Amygdala (tissue), 56 donors: ENCODE data around the gene ACE.

Source experiments
- DNase-seq, 56 donors: peaks; one replicate each; lab custom pipeline; 2025; lab: John Stamatoyannopoulos, UW

ACE gene

GRCh38 chr17:63489291-63489690 lies 12.4 kb downstream of the ACE start:
- no peak for DNase-seq

- no peak for DNase-seq
Observed at GRCh38 chr17:63490329-63490728, 13.5 kb downstream of the ACE start.

DNA sequence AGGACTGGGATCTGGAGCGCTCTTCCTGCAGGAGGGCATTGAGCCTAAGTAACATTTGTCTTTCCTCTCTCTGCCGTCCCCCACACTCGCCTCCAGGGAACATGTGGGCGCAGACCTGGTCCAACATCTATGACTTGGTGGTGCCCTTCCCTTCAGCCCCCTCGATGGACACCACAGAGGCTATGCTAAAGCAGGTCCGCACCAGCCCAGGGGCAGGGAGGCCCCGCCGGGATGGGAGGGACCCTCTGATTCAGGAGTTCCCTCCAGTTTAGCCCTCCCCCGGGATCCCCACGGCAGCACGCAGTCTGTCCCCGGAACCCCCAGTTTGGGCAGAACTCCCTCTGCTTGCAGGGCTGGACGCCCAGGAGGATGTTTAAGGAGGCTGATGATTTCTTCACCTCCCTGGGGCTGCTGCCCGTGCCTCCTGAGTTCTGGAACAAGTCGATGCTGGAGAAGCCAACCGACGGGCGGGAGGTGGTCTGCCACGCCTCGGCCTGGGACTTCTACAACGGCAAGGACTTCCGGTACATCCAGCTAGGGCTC lies 14.1 kb downstream of the ACE start:
- no peak for DNase-seq

DNA sequence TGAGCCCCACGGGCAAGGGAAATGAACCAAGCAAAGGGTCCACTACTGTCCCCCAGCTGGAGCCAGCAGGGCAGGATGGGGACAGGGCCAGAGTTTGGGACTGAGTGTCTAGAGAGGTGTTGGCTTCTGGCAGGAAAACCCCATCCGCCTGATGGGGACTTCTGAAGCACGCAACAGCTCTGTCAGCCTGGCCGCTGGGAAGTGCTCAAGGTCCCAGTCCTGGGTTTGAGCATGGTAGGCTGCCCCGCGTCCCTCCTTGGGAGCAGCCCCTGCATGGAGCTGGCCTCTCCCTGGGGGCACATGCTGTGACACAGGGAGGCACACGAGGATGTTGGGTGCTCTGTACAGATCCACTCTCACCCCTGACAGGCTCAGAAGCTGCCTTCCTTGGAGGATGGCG lies 14.6 kb downstream of the ACE start:
- DNase-seq, result no peak

DNA sequence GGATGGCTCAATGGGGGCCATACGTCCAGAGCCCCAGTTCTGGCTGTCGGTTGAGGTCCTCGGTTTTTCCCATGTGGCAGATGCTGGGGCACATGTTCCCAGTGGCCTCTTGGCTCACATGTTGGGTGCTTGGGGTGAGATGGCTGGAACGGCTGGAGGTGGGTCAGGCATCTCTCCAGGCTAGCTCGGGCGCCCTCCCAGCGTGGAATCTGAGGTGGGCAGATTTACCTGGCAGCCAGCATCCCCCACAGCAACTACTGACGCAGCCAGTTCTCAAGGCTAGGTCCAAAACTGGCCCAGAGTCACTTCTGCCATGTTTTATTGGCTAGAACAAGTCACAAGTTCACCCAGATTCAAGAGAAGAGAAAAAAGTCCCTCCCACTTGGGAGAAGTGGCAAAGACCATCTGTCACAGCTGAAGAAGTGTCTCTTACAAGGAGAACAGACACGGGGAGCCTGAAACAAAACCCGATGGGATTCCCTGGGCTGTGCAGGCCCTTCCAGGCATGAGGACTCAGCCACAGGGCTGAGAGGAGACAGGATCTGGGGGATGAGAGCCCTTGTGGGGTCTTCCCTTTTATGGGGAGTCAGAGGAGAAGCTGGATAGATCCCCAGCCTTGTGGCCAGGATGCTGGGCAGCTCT lies 15.2 kb downstream of the ACE start:
- DNase-seq, result no peak

DNA sequence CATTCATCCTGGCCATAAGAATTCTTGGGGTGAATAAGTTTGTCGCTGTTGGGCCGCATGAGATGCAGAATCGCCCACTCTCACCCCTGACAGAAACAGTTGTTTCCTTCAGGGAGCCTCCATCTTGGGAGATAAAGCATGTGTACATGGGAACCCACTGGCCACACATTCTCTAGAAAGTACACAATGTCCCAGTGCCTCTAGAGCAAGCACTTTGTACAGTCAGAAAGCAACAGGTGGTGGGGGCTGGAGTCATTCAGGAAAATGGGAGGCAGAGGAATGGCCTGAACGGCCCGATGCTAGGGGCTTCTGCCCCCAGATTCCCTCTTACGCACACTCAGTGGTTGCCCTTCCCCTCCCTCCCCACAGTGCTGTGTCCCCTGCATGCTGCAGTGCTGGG lies 16.1 kb downstream of the ACE start:
- no peak for DNase-seq

DNA sequence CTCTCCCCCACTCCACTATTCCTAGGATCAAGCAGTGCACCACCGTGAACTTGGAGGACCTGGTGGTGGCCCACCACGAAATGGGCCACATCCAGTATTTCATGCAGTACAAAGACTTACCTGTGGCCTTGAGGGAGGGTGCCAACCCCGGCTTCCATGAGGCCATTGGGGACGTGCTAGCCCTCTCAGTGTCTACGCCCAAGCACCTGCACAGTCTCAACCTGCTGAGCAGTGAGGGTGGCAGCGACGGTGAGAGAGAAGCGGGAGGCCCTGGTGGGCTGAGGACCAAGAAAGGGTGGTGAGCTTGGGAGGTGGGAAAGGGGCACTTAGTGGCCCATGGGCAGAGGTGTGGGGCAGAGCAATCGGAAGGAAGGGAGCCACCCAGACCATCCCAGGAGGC lies 16.6 kb downstream of the ACE start:
- DNase-seq, result no peak

DNA sequence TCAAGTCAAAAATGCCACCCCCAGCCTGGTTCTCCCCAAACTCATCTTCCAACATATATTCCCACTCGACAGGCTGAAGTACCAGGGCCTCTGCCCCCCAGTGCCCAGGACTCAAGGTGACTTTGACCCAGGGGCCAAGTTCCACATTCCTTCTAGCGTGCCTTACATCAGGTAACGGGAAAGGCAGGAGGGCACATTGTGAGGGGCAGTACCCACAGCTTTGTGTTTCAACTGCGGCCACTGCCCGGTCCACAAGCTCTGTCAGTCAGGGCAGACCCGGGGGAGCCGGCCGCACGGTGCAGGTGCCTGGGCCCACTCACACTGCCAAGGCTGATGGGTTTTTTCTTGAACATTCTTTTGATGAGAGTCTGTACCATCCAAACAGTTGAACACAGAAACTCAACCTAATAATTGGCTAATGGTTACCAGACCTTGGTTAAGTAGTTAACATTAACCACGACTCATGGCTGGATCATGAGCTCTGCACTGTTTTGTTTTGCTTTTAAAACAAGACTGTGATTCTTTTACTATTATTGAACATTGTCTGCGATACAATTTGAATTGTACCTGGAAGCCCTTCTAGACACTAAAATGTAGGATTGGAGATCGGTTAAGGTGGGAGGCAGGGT lies 17.6 kb downstream of the ACE start:
- DNase-seq, result no peak

- DNase-seq, result no peak
Observed at GRCh38 chr17:63495491-63495890, 18.6 kb downstream of the ACE start.

- DNase-seq, result no peak
Observed at GRCh38 chr17:63496177-63496576, 19.3 kb downstream of the ACE start.

GRCh38 chr17:63496663-63497400 lies 20.0 kb downstream of the ACE start:
- no peak for DNase-seq

GRCh38 chr17:63497708-63498483 lies 21.0 kb downstream of the ACE start:
- no peak for DNase-seq

DNA sequence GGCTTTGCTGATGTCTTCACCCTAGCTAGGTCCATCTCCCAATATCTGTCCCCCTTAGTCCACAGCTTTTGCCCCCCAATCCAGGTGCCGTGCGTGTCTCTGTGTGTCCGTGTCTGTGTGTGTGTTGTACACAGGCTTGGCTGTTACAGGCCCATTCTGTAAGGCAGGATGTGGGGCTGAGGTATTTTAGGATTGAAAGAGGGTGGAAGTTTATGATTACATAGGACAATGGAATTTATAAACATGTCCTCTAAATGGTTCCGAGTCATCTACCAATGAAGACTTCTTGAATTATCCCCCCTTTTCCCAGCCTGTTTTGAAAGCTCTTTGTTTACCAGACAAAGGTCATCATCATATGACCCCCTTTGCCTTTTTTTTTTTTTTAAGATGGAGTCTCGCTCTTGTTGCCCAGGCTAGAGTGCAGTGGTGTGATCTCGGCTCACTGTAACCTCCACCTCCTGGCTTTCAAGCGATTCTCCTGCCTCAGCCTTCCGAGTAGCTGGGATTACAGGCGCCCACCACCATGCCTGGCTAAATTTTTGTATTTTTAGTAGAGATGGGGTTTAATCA lies 21.9 kb downstream of the ACE start:
- no peak for DNase-seq

DNA sequence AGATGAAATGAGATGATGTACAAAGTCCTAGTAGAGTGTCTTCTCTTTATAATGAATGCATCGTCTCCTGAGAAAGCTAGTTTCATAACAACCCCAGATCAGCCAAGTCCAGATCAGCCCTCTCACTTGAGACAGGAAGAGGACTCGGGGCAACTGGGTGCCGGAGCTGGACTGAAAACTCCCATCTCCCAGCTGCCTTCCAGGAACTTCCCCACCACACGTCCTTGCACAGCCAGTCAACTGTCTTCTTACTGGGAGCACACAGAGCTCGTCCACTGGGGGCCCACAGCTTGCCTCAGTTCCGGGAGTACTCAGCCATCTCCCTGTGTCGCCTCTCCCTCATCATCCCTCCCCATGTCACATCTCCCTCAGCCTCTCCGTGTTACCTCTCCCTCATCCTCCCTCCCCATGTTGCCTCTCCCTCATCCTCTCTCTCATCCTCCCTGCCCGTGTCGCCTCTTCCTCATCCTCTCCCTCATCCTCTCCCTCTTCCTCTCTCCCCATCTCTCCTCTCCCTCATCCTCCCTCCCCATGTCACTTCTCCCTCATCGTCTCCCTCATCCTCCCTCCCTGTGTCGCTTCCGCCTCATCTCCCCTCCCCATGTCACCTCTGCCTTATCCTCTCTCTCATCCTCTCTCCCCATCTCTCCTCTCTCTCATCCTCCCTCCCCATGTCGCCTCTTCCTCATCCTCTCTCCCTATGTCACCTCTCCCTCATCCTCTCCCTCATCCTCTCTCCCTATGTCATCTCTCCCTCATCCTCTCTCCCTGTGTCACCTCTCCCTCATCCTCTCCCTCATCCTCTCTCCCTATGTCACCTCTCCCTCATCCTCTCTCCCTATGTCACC lies 23.9 kb downstream of the ACE start:
- no peak for DNase-seq

DNA sequence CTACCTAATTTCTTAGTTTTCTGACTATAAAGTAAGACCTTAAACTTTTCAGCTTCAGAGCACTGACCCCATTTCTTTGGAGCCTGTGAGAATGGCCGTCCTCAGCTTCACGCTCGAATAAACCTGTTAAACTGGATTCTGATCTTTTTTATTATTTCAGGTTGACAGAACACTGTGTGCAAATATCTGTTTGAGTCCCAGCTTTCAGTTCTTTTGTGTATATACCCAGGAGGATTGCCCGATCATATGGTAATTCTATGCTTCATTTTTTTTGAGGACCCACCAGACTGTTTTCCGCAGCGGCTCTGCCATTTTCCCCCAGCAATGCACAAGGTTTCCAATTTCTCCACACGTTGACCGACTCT lies 26.5 kb downstream of the ACE start:
- DNase-seq, result no peak

DNA sequence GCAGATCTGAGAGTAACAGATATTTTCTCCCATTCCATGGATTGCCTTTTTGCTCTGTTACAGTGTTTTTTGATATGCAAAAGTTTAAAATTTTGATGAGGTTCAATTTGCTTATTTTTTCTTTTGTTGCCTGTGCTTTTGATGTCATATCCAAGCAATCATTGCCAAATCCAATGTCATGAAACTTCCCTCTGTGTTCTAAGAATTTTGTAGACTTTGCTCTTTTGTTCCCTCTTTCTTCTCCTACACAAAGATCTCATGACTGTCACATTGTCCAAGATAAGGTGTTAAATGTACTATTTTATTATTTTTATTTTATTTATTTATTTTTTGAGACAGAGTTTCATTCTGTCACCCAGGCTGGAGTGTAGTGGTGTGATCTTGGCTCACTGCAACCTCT lies 27.4 kb downstream of the ACE start:
- no peak for DNase-seq

DNA sequence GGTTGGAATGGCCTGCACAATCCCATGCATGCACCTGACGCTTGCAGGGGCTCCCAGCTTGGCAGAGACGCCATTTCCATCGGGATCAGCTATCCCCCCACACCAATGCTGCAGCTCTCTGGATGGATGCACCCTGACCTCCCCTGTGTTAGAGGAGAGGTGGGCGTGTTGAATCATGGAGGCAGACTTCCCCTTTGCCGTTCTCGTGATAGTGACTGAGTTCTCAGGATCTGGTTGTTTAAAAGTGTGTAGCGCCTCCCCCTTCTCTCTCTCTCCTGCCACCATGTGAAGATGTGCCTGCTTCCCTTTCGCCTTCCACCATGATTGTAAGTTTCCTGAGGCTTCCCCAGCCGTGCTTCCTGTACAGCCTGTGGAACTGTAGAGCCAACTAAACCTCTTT lies 28.5 kb downstream of the ACE start:
- no peak for DNase-seq

GRCh38 chr17:63506627-63507026 lies 29.8 kb downstream of the ACE start:
- DNase-seq, result no peak

DNA sequence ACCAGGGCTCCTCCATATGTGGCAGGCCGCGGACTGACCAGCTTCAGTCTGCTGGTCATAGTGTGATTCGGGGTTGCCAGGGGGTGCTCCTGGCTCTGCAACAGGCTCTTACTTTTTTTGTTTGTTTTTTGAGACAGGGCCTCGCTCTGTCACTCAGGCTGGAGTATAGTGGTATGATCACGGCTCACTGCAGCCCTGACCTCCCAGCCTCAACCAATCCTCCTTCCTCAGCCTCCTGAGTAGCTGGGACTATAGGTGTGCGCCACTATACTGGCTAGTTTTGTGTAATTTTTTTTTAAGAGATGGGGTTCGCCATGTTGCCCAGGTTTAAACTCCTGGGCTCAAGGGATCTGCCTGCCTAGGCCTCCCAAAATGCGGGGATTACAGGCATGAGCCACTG lies 34.5 kb downstream of the ACE start:
- DNase-seq, result no peak

DNA sequence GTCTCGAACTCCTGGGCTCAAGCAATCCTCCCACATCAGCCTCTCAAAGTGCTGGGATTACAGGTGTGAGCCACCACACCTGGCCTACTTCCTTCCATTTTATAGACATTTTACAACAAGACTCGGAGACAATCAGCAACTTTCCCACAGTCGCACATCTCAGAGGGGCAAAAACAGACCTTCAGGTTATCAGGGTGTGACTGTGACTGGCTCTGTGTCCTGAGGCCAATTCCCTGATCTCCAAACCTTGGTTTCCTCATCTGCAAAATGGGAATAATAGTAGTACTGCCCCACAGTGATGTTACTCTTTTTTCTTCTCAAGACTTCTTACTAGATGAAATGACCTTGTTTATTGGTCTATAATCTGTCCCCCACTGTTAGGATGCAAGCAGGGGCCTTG lies 35.5 kb downstream of the ACE start:
- no peak for DNase-seq
